PC-3 (cell line): ENCODE data around the gene FGFRL1. TPM values are rescaled to one million over a fixed set of nuclear protein-coding genes. Genes with fewer than 3 reads are reported as not detected.

Experiments used
- ATAC-seq: fragments of 200-7000 bp; cut with Tn5 transposase; 2 replicates; pipeline ENCODE4 v1.9.1; 2020; ENCODE audit warnings: mild to moderate bottlenecking, moderate library complexity
- BruUV-seq: library from RNA; stranded (reverse); fragments of 400-500 nt; replicated peaks from 2 replicates; lab custom pipeline; 2021; lab: Mats Ljungman, UMichigan
- CTCF ChIA-PET: fragments of 300-600 bp; sonication (Branson Sonifier 250); formaldehyde crosslinking; loops from one replicate; lab custom pipeline; 2022; ENCODE audit warnings: antibody characterized with exemption; lab: Charles Lee
- POLR2A ChIA-PET: fragments of 300-600 bp; sonication (Branson Sonifier 250); formaldehyde crosslinking; loops from one replicate; lab custom pipeline; 2022; ENCODE audit warnings: antibody characterized with exemption; ENCODE audit not compliant: unreplicated experiment; lab: Charles Lee
- DNase-seq: peaks from one replicate; pipeline ENCODE4 v3.0.0-alpha.2; 2015
- H2AFZ ChIP-seq: fragments of 300-600 bp; sonication (generic); 2 replicates; pipeline ENCODE4 v1.6.0; 2016; ENCODE audit warnings: antibody characterized with exemption, low read length
- H3F3A ChIP-seq: fragments of 300-600 bp; sonication (generic); one replicate; pipeline ENCODE4 v1.6.0; 2017; ENCODE audit warnings: antibody characterized with exemption, low read length, control low read depth, mild to moderate bottlenecking; ENCODE audit not compliant: unreplicated experiment
- H3K27ac ChIP-seq: fragments of 300-600 bp; sonication (generic); 2 replicates; pipeline ENCODE4 v1.5.1; 2016; ENCODE audit warnings: mild to moderate bottlenecking, low read length
- H3K27me3 ChIP-seq: fragments of 300-600 bp; sonication (generic); 2 replicates; pipeline ENCODE4 v1.6.1; 2016; ENCODE audit warnings: low read length, mixed read lengths
- H3K36me3 ChIP-seq: fragments of 300-600 bp; sonication (generic); 2 replicates; pipeline ENCODE4 v1.6.1; 2016; ENCODE audit warnings: low read depth, mixed run types, low read length, mixed read lengths
- H3K4me1 ChIP-seq: fragments of 300-600 bp; sonication (generic); 2 replicates; pipeline ENCODE4 v1.5.1; 2016; ENCODE audit warnings: low read length; ENCODE audit not compliant: insufficient read depth
- H3K4me2 ChIP-seq: fragments of 300-600 bp; sonication (generic); 2 replicates; pipeline ENCODE4 v1.6.0; 2016; ENCODE audit warnings: low read length
- H3K4me3 ChIP-seq: fragments of 300-600 bp; sonication (generic); 2 replicates; pipeline ENCODE4 v1.5.1; 2016; ENCODE audit warnings: mild to moderate bottlenecking, low read length, mixed read lengths
- H3K79me2 ChIP-seq: fragments of 300-600 bp; sonication (generic); 2 replicates; pipeline ENCODE4 v1.6.1; 2017; ENCODE audit warnings: low read length, mixed read lengths
- H3K9ac ChIP-seq: fragments of 300-600 bp; sonication (generic); 2 replicates; pipeline ENCODE4 v1.6.0; 2016; ENCODE audit warnings: mild to moderate bottlenecking, low read length
- H3K9me2 ChIP-seq: fragments of 300-600 bp; sonication (generic); replicated peaks from 2 replicates; pipeline ENCODE4 v1.6.1; 2016; ENCODE audit warnings: mixed run types, low read length, mixed read lengths
- H3K9me3 ChIP-seq: fragments of 300-600 bp; sonication (generic); 2 replicates; pipeline ENCODE4 v1.6.1; 2016; ENCODE audit warnings: low read length, mixed read lengths
- H4K20me1 ChIP-seq: fragments of 300-600 bp; sonication (generic); 2 replicates; pipeline ENCODE4 v1.6.1; 2016; ENCODE audit warnings: low read length, mixed read lengths
- CTCF ChIP-seq: fragments of 300-600 bp; sonication (generic); conservative IDR thresholded peaks from 2 replicates; pipeline ENCODE4 v1.5.1; 2017; ENCODE audit warnings: antibody characterized with exemption, low read depth, mild to moderate bottlenecking, low read length
- EZH2 ChIP-seq: fragments of 300-600 bp; sonication (generic); IDR thresholded peaks from one replicate; pipeline ENCODE4 v1.6.1; 2017; ENCODE audit warnings: antibody characterized with exemption, mild to moderate bottlenecking, low read length; ENCODE audit not compliant: unreplicated experiment
- EZH2phosphoT487 ChIP-seq: fragments of 300-600 bp; sonication (generic); IDR thresholded peaks from 2 replicates; pipeline ENCODE4 v1.6.1; 2018; ENCODE audit warnings: mild to moderate bottlenecking, antibody characterized with exemption, low read length, borderline replicate concordance
- intact Hi-C: fragments of 100-400 bp; cut with micrococcal nuclease; formaldehyde crosslinking; loops from 2 replicates; pipeline ENCODE4 v1.9.0; 2023
- total RNA-seq: library from RNA; depleted of rRNA; stranded (reverse); fragments of >200 nt; gene quantifications from 2 replicates; pipeline ENCODE4 v1.2.3, GENCODE V29; 2014

FGFRL1 gene
- total RNA-seq, 1 experiment from 2014 or later = 31.2 TPM

GRCh38 chr4:1003271-1004070 is 8.0 kb upstream of the FGFRL1 start:
- Histone ChIP-seq H3K27ac (no peak overlapping the region), H3K4me2 (no peak overlapping the region), H3K9me2 (no peaks in the 10 kb centered on the region), H3K9me3 (no peaks in the 10 kb centered on the region), H3K4me3 (no peak overlapping the region), H3F3A (no peaks in the 10 kb centered on the region), H3K79me2 (no peaks in the 10 kb centered on the region), H3K27me3 (peaks cover 6% of the 10 kb centered on the region; the same call in 1 of the 2 replicates), H2AFZ (no peak overlapping the region), H4K20me1 (no peaks in the 10 kb centered on the region), H3K4me1 (no peaks in the 10 kb centered on the region), H3K9ac (no peak overlapping the region), H3K36me3 (no peaks in the 10 kb centered on the region)
- intact Hi-C loops = no loop called here
- TF ChIP-seq EZH2phosphoT487 (no peak), CTCF (no peak), EZH2 (no peak)
- BruUV-seq = no TSS peak
- DNase-seq = no peak
- POLR2A ChIA-PET = no interaction called here
- CTCF ChIA-PET = no interaction called here
- no peak for ATAC-seq

DNA sequence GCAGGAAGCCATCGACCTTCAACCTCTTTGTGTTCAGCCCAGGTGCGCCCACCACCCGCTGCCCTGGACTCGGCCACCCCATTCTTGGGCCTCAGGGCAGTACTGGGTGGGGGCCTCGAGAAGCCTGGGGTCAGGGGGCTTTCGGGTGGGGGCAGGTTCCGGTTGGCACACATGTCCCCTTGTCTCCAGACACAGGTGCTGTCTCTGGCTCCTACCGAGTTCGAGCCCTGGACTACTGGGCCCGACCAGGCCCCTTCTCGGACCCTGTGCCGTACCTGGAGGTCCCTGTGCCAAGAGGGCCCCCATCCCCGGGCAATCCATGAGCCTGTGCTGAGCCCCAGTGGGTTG is 7.4 kb upstream of the FGFRL1 start:
- intact Hi-C loops = no loop called here
- H3K79me2 ChIP-seq = no peaks in the 10 kb centered on the region
- ATAC-seq (no peak), DNase-seq (no peak)
- H4K20me1 ChIP-seq = no peaks in the 10 kb centered on the region
- H3K9me2 ChIP-seq = no peaks in the 10 kb centered on the region
- H3K27ac ChIP-seq = no peak overlapping the region
- no peak overlapping the region for H2AFZ ChIP-seq
- no peaks in the 10 kb centered on the region for H3K36me3 ChIP-seq
- H3K9ac ChIP-seq = no peak overlapping the region
- no peaks in the 10 kb centered on the region for H3K4me1 ChIP-seq
- H3K9me3 ChIP-seq = no peaks in the 10 kb centered on the region
- BruUV-seq = no TSS peak
- peaks cover 10% of the 10 kb centered on the region; the same call in 1 of the 2 replicates for H3K27me3 ChIP-seq
- ChIA-PET CTCF (no interaction called here), POLR2A (no interaction called here)
- no peak overlapping the region for H3K4me3 ChIP-seq
- no peak overlapping the region for H3K4me2 ChIP-seq
- no peak for TF ChIP-seq CTCF
- no peak for TF ChIP-seq EZH2
- no peak for TF ChIP-seq EZH2phosphoT487
- no peaks in the 10 kb centered on the region for H3F3A ChIP-seq
